HG03196 (cell line): ENCODE data around the gene GAL.

Source experiments
- ATAC-seq: cut with Tn5 transposase; IDR thresholded peaks from one replicate; pipeline ENCODE4 v1.9.1; 2021; ENCODE audit not compliant: unreplicated experiment

Gene GAL

GRCh38 chr11:68658661-68659060 lies 25.7 kb upstream of the GAL start:
- ATAC-seq: no peak

- ATAC-seq: no peak
Observed at GRCh38 chr11:68659158-68659921, 25.0 kb upstream of the GAL start.

- ATAC-seq: no peak
Observed at GRCh38 chr11:68660066-68660810, 24.1 kb upstream of the GAL start.

GRCh38 chr11:68661014-68661413 lies 23.3 kb upstream of the GAL start:
- no peak for ATAC-seq

GRCh38 chr11:68661697-68662603 lies 22.4 kb upstream of the GAL start:
- ATAC-seq: no peak

GRCh38 chr11:68663482-68664010 lies 20.8 kb upstream of the GAL start:
- no peak for ATAC-seq

GRCh38 chr11:68664141-68664540 lies 20.2 kb upstream of the GAL start:
- no peak for ATAC-seq

GRCh38 chr11:68664906-68665305 lies 19.4 kb upstream of the GAL start:
- ATAC-seq: no peak

- no peak for ATAC-seq
Observed at GRCh38 chr11:68665436-68665835, 18.9 kb upstream of the GAL start.

- no peak for ATAC-seq
Observed at GRCh38 chr11:68666849-68667248, 17.5 kb upstream of the GAL start.

GRCh38 chr11:68667511-68668500 lies 16.5 kb upstream of the GAL start:
- no peak for ATAC-seq

- no peak for ATAC-seq
Observed at GRCh38 chr11:68669301-68670090, 14.8 kb upstream of the GAL start.

- ATAC-seq: no peak
Observed at GRCh38 chr11:68670208-68670992, 13.9 kb upstream of the GAL start.

- no peak for ATAC-seq
Observed at GRCh38 chr11:68673306-68673945, 10.9 kb upstream of the GAL start.

- ATAC-seq: no peak
Observed at GRCh38 chr11:68673991-68674390, 10.4 kb upstream of the GAL start.

- no peak for ATAC-seq
Observed at GRCh38 chr11:68674461-68674860, 9.9 kb upstream of the GAL start.

GRCh38 chr11:68677432-68677831 lies 6.9 kb upstream of the GAL start:
- no peak for ATAC-seq

- no peak for ATAC-seq
Observed at GRCh38 chr11:68678031-68678441, 6.3 kb upstream of the GAL start.
